H1 (cell line): Measurements from ENCODE around the gene ARHGEF35. TPM values are rescaled to one million over a fixed set of nuclear protein-coding genes. Genes with fewer than 3 reads are reported as not detected.
"Not testable (repeated sequence)": the region's sequence is repeated elsewhere in the genome, so short reads cannot be mapped to it uniquely, and the experiment has no call there.

Source experiments
- CTCF ChIA-PET: fragments of 300-600 bp; sonication (Branson Sonifier 250); formaldehyde crosslinking; loops from one replicate; lab custom pipeline; 2021; ENCODE audit not compliant: partially characterized antibody; lab: Charles Lee
- POLR2A ChIA-PET: fragments of 300-600 bp; sonication (Branson Sonifier 250); formaldehyde crosslinking; loops from one replicate; lab custom pipeline; 2021; ENCODE audit warnings: inconsistent platforms; ENCODE audit not compliant: partially characterized antibody; lab: Charles Lee
- DNase-seq, 2 experiments: peaks; one replicate each; pipeline versions ENCODE4 v3.0.0 to v3.0.0-alpha.2; 2010 to 2022; ENCODE audit warnings: low spot score in 2 of 2, low read depth in 1 of 2, mixed read lengths in 1 of 2
- FAIRE-seq: peaks from 2 replicates; lab custom pipeline; 2011; peaks lifted over from hg19 to GRCh38; lab: Jason Lieb, UNC
- H2AFZ ChIP-seq: 2 replicates; pipeline ENCODE4 v1.8.1; 2012; ENCODE audit warnings: low read length, inconsistent platforms
- H2AK5ac ChIP-seq: 2 replicates; pipeline ENCODE4 v1.6.1; 2013; ENCODE audit warnings: low read depth, low read length
- H2BK120ac ChIP-seq: replicated peaks from 2 replicates; pipeline ENCODE3; 2013; ENCODE audit warnings: low read depth, low read length, inconsistent platforms
- H2BK12ac ChIP-seq: 2 replicates; pipeline ENCODE4 v1.6.1; 2013; ENCODE audit warnings: low read depth, low read length
- H2BK15ac ChIP-seq: 2 replicates; pipeline ENCODE4 v1.6.1; 2013; ENCODE audit warnings: low read length
- H2BK20ac ChIP-seq: 2 replicates; pipeline ENCODE4 v1.6.1; 2013; ENCODE audit warnings: low read length
- H2BK5ac ChIP-seq: 2 replicates; pipeline ENCODE4 v1.6.1; 2013; ENCODE audit warnings: low read depth, low read length
- H3K14ac ChIP-seq: 2 replicates; pipeline ENCODE4 v1.6.1; 2013; ENCODE audit warnings: inconsistent platforms; ENCODE audit not compliant: insufficient read length
- H3K18ac ChIP-seq: 2 replicates; pipeline ENCODE4 v1.6.1; 2013; ENCODE audit warnings: low read length; ENCODE audit errors: extremely low read depth
- H3K23ac ChIP-seq: 2 replicates; pipeline ENCODE4 v1.6.1; 2013; ENCODE audit warnings: inconsistent platforms; ENCODE audit not compliant: insufficient read length
- H3K23me2 ChIP-seq: 2 replicates; pipeline ENCODE4 v1.6.1; 2013; ENCODE audit warnings: low read depth, low read length
- H3K27ac ChIP-seq: 2 replicates; pipeline ENCODE4 v1.6.1; 2011; ENCODE audit warnings: low read depth, low read length, inconsistent platforms
- H3K27me3 ChIP-seq, 4 experiments: replicated peaks in 1 of 4; 1 replicate in 1 of 4; 2 replicates in 3 of 4; pipeline versions ENCODE4 v1.6.1 to v1.8.1; 2011 to 2013; ENCODE audit warnings: low read length in 3 of 4, mild to moderate bottlenecking in 3 of 4, inconsistent platforms in 2 of 4, mixed read lengths in 2 of 4, moderate library complexity in 1 of 4; ENCODE audit not compliant: control insufficient read depth in 3 of 4, insufficient read depth in 3 of 4; ENCODE audit errors: extremely low read depth in 1 of 4
- H3K36me3 ChIP-seq, 4 experiments: 2 replicates each; pipeline versions ENCODE4 v1.6.1 to v1.8.1; 2011 to 2013; ENCODE audit warnings: mild to moderate bottlenecking in 4 of 4, low read length in 3 of 4, moderate library complexity in 2 of 4, control low read depth in 1 of 4, inconsistent platforms in 1 of 4; ENCODE audit not compliant: insufficient read depth in 4 of 4, control insufficient read depth in 2 of 4
- H3K4ac ChIP-seq: replicated peaks from 2 replicates; pipeline ENCODE3; 2013; ENCODE audit warnings: low read length, low read depth, mixed read lengths, inconsistent platforms; ENCODE audit not compliant: insufficient read length
- H3K4me1 ChIP-seq, 4 experiments: replicated peaks in 1 of 4; 1 replicate in 1 of 4; 2 replicates in 3 of 4; pipeline versions ENCODE4 v1.6.1 to v1.8.1; 2011 to 2013; ENCODE audit warnings: low read length in 3 of 4, inconsistent platforms in 2 of 4, mixed read lengths in 1 of 4; ENCODE audit not compliant: insufficient read depth in 4 of 4, control insufficient read depth in 3 of 4
- H3K4me2 ChIP-seq, 2 experiments: 2 replicates each; pipeline versions ENCODE4 v1.6.1 to v1.8.1; 2011 to 2013; ENCODE audit warnings: low read depth in 2 of 2, low read length in 2 of 2, control low read depth in 1 of 2, inconsistent platforms in 1 of 2, mild to moderate bottlenecking in 1 of 2; ENCODE audit not compliant: insufficient read depth in 1 of 2
- H3K4me3 ChIP-seq, 4 experiments: fragments of 200-600, 300-600 bp in 1 of 4; sonication (generic), shearing (Covaris generic), sonication (Bioruptor Twin) in 1 of 4; 2 replicates each; pipeline versions ENCODE4 v1.5.1 to v1.8.1; 2011 to 2016; ENCODE audit warnings: low read length in 4 of 4, low read depth in 3 of 4, control low read depth in 2 of 4, inconsistent platforms in 2 of 4, mild to moderate bottlenecking in 2 of 4, mixed read lengths in 1 of 4, moderate library complexity in 1 of 4; ENCODE audit not compliant: insufficient read depth in 2 of 4; ENCODE audit errors: extremely low read depth in 1 of 4
- H3K56ac ChIP-seq: replicated peaks from 2 replicates; pipeline ENCODE3; 2013; ENCODE audit warnings: low read depth, mild to moderate bottlenecking, mixed read lengths, low read length, inconsistent platforms; ENCODE audit not compliant: insufficient read length
- H3K79me1 ChIP-seq: 2 replicates; pipeline ENCODE4 v1.6.1; 2013; ENCODE audit warnings: low read depth, low read length, control low read depth
- H3K79me2 ChIP-seq, 2 experiments: 2 replicates each; pipeline versions ENCODE4 v1.6.1 to v1.8.1; 2012 to 2013; ENCODE audit warnings: low read length in 2 of 2, mild to moderate bottlenecking in 2 of 2, inconsistent platforms in 1 of 2; ENCODE audit not compliant: insufficient read depth in 2 of 2, control insufficient read depth in 1 of 2
- H3K9ac ChIP-seq, 4 experiments: replicated peaks in 1 of 4; 1 replicate in 1 of 4; 2 replicates in 3 of 4; pipeline versions ENCODE4 v1.6.1 to v1.8.1; 2011 to 2013; ENCODE audit warnings: low read depth in 3 of 4, low read length in 3 of 4, control low read depth in 2 of 4, mild to moderate bottlenecking in 2 of 4, moderate library complexity in 2 of 4, inconsistent platforms in 1 of 4; ENCODE audit errors: extremely low read depth in 1 of 4
- H3K9me3 ChIP-seq, 2 experiments: 2 replicates each; pipeline versions ENCODE4 v1.6.1 to v1.8.1; 2012 to 2013; ENCODE audit warnings: mild to moderate bottlenecking in 2 of 2, moderate library complexity in 2 of 2, control low read depth in 1 of 2, inconsistent platforms in 1 of 2, low read depth in 1 of 2, low read length in 1 of 2, mixed read lengths in 1 of 2; ENCODE audit not compliant: insufficient read depth in 2 of 2
- H4K20me1 ChIP-seq, 2 experiments: replicated peaks in 1 of 2; 2 replicates each; pipeline versions ENCODE3 to v1.8.1; 2011 to 2013; ENCODE audit warnings: inconsistent platforms in 2 of 2, low read length in 2 of 2, mild to moderate bottlenecking in 1 of 2; ENCODE audit not compliant: insufficient read depth in 2 of 2, control insufficient read depth in 1 of 2
- H4K5ac ChIP-seq: 2 replicates; pipeline ENCODE4 v1.6.1; 2013; ENCODE audit warnings: low read length, low read depth, mixed read lengths, inconsistent platforms; ENCODE audit not compliant: insufficient read length
- H4K8ac ChIP-seq: 2 replicates; pipeline ENCODE4 v1.8.0; 2013; ENCODE audit warnings: mild to moderate bottlenecking, moderate library complexity, low read length, inconsistent platforms; ENCODE audit not compliant: insufficient read depth; ENCODE audit errors: extremely low read depth
- H4K91ac ChIP-seq: replicated peaks from 2 replicates; pipeline ENCODE3; 2013; ENCODE audit warnings: low read length, mixed read lengths, inconsistent platforms; ENCODE audit not compliant: insufficient read length
- WGBS, 2 experiments: shearing (Covaris generic) in 1 of 2; methylation state at CpG; one replicate each; pipeline versions ENCODE4 v1.1.6 to v1.1.7; 2013 to 2015; ENCODE audit warnings: low lambda C conversion rate in 2 of 2, mixed read lengths in 2 of 2, inconsistent platforms in 1 of 2, low coverage in 1 of 2, missing lambda C conversion rate in 1 of 2; ENCODE audit not compliant: insufficient replicate concordance in 2 of 2, insufficient coverage in 1 of 2, insufficient read length in 1 of 2; ENCODE audit errors: extremely low coverage in 1 of 2, missing lambda C conversion rate in 1 of 2; 5-methylcytosine and 5-hydroxymethylcytosine counted together
- polyA plus RNA-seq, 7 experiments: library from polyadenylated mRNA; depleted of rRNA in 3 of 7; stranded (reverse) in 5 of 7; unstranded in 2 of 7; fragments of >200 nt in 5 of 7; fragments of 200-250 nt in 2 of 7; gene quantifications; 1 replicate in 5 of 7; 2 replicates in 1 of 7; 4 replicates in 1 of 7; pipeline versions ENCODE4 v1.2.1 to v1.2.3, GENCODE V29; 2011 to 2013; ENCODE audit warnings: missing spikeins in 2 of 7, mixed read lengths in 2 of 7
- total RNA-seq: library from RNA; stranded (reverse); fragmentation: NEBNext Ultra II Directional; extraction: Animal tissue kit (Norgen Biotek cat#: 25700); gene quantifications from 2 replicates; pipeline ENCODE4 v1.2.1, GENCODE V29; 2021

The ARHGEF35 gene
- total and polyA plus RNA-seq, 2 of the 8 experiments (the other 6 are each of a cell fraction or from before 2014, with no cell fraction given) = 1.3 to 11.8 TPM

DNA sequence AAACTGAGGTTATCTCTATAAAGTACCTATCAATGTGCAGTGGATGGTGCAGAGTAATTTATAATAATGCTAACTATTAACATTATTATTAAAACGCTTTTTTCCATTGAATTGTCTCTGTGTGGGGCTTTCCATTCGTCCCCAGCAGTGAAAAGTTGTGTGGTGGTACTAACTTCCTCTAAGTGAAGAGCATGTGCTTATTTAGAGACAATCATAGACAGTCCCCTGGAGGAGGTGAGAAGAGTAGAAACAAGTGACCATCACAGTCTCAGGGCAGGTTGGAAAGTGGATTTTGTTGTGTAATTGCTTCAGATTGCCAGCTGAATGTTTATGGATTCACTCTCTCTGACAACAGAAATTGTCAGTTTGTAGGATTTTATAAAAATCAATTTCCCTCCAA is 35.4 kb upstream of the ARHGEF35 start:
- H3K36me3 ChIP-seq, H4K91ac ChIP-seq, H2AK5ac ChIP-seq, H3K4me2 ChIP-seq, FAIRE-seq, H3K9me3 ChIP-seq, H3K18ac ChIP-seq, H2BK20ac ChIP-seq, H3K4me1 ChIP-seq, H3K27ac ChIP-seq, H2BK5ac ChIP-seq, H2AFZ ChIP-seq, DNase-seq, H3K79me2 ChIP-seq, H3K23me2 ChIP-seq, H2BK15ac ChIP-seq, H3K9ac ChIP-seq, H2BK120ac ChIP-seq, CTCF ChIA-PET, H3K23ac ChIP-seq, H3K27me3 ChIP-seq, H3K4ac ChIP-seq, H2BK12ac ChIP-seq, H3K14ac ChIP-seq, H3K4me3 ChIP-seq, H3K79me1 ChIP-seq, H3K56ac ChIP-seq, H4K20me1 ChIP-seq, H4K5ac ChIP-seq, POLR2A ChIA-PET, H4K8ac ChIP-seq: not testable (repeated sequence)
- no CpG with 5 or more reads among the region's 2 CpGs for WGBS, 2 experiments

DNA sequence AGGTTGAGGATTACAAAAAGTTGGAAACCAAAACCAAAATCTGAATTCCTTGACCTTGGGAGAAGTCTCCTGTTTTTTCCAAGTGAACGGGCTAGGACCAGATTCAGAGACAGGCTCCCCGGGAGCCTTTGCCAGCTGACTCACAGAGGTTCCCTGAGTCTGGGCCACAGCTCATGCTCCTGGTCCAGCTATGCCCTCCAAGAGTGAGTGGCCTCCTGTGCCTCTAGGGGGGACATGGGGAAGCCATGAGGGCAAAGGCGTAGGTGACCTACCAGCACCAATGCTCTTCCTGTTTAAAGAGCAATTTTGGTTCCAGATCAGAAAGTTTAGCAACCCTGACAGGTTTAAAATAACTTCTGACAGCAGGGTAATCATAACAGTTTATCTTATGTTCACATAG is 33.2 kb upstream of the ARHGEF35 start:
- H3K23me2 ChIP-seq, H3K23ac ChIP-seq, H2BK15ac ChIP-seq, H3K4me1 ChIP-seq, H3K79me1 ChIP-seq, H3K56ac ChIP-seq, H3K36me3 ChIP-seq, H2AK5ac ChIP-seq, H4K5ac ChIP-seq, CTCF ChIA-PET, H2BK120ac ChIP-seq, H4K8ac ChIP-seq, H3K79me2 ChIP-seq, H2BK12ac ChIP-seq, H3K4ac ChIP-seq, H3K18ac ChIP-seq, H3K27me3 ChIP-seq, H3K4me3 ChIP-seq, H3K9ac ChIP-seq, H2BK5ac ChIP-seq, H4K91ac ChIP-seq, H2AFZ ChIP-seq, FAIRE-seq, H3K9me3 ChIP-seq, H2BK20ac ChIP-seq, H3K14ac ChIP-seq, POLR2A ChIA-PET, H3K4me2 ChIP-seq, H4K20me1 ChIP-seq, H3K27ac ChIP-seq, DNase-seq: not testable (repeated sequence)
- 90% methylated on average over 1 of the region's 3 CpGs; no CpG with 5 or more reads in 1 of the 2 experiments for WGBS, 2 experiments
